Measurements from ENCODE around the gene PABPN1L. TPM values are rescaled to one million over a fixed set of nuclear protein-coding genes. Genes with fewer than 3 reads are reported as not detected.
A peak's percentile ranks its signal among the peaks of the same experiment; 100 is the strongest.

PABPN1L gene
- total RNA-seq, 1 donor from 2014 or later, result 0.67 TPM

GRCh38 chr16:88906020-88906419 is 39.6 kb upstream of the PABPN1L start:
- H3K27me3 Mint-ChIP-seq, result no peaks in the 10 kb centered on the region
- intact Hi-C loops (cut with micrococcal nuclease), result no loop called here
- H3K9me3 Mint-ChIP-seq, result no peaks in the 10 kb centered on the region
- peaks cover 24% of the 10 kb centered on the region for H3K4me1 Mint-ChIP-seq
- ChIA-PET POLR2A (no interaction called here), CTCF (no interaction called here)
- H3K36me3 Mint-ChIP-seq (ENCODE audit: low read depth), result peaks cover 24% of the 10 kb centered on the region
- ATAC-seq (ENCODE audit: low read depth) (no peak), DNase-seq (no peak)
- no peak overlapping the region for H3K4me3 Mint-ChIP-seq
- H3K27ac Mint-ChIP-seq, result no peak overlapping the region
- TF ChIP-seq CTCF (IDR thresholded peaks at IDR 0.05), result no peak

GRCh38 chr16:88905563-88905962 is 39.1 kb upstream of the PABPN1L start:
- Mint-ChIP-seq H3K27me3 (no peaks in the 10 kb centered on the region), H3K27ac (no peak overlapping the region), H3K36me3 (ENCODE audit: low read depth) (peaks cover 24% of the 10 kb centered on the region), H3K4me3 (no peak overlapping the region), H3K9me3 (no peaks in the 10 kb centered on the region), H3K4me1 (peaks cover 22% of the 10 kb centered on the region)
- ATAC-seq (ENCODE audit: low read depth) (peak; percentile 70), DNase-seq (no peak)
- ChIA-PET CTCF (no interaction called here), POLR2A (no interaction called here)
- intact Hi-C loops (cut with micrococcal nuclease), result no loop called here
- no peak for TF ChIP-seq CTCF (IDR thresholded peaks at IDR 0.05)

GRCh38 chr16:88904676-88905365 is 38.4 kb upstream of the PABPN1L start:
- H3K4me3 Mint-ChIP-seq, result no peak overlapping the region
- ChIA-PET POLR2A (no interaction called here), CTCF (no interaction called here)
- no peak for ATAC-seq (ENCODE audit: low read depth)
- peaks cover 23% of the 10 kb centered on the region for H3K36me3 Mint-ChIP-seq (ENCODE audit: low read depth)
- no peaks in the 10 kb centered on the region for H3K9me3 Mint-ChIP-seq
- H3K4me1 Mint-ChIP-seq, result peaks cover 17% of the 10 kb centered on the region
- no peak overlapping the region for H3K27ac Mint-ChIP-seq
- no peak for DNase-seq
- no peak for TF ChIP-seq CTCF (IDR thresholded peaks at IDR 0.05)
- no peaks in the 10 kb centered on the region for H3K27me3 Mint-ChIP-seq
- intact Hi-C loops (cut with micrococcal nuclease), result no loop called here

- H3K9me3 Mint-ChIP-seq, result no peaks in the 10 kb centered on the region
- peaks cover 33% of the 10 kb centered on the region for H3K36me3 Mint-ChIP-seq (ENCODE audit: low read depth)
- H3K4me3 Mint-ChIP-seq, result no peak overlapping the region
- intact Hi-C loops (cut with micrococcal nuclease), result no loop called here
- no peaks in the 10 kb centered on the region for H3K27me3 Mint-ChIP-seq
- POLR2A ChIA-PET, result no interaction called here
- ATAC-seq (ENCODE audit: low read depth) (no peak), DNase-seq (no peak)
- TF ChIP-seq CTCF (IDR thresholded peaks at IDR 0.05), result no peak
- H3K4me1 Mint-ChIP-seq, result peaks cover 16% of the 10 kb centered on the region
- no peak overlapping the region for H3K27ac Mint-ChIP-seq
- CTCF ChIA-PET, result no interaction called here
Observed at GRCh38 chr16:88903267-88903666, 36.8 kb upstream of the PABPN1L start.

- intact Hi-C loops (cut with micrococcal nuclease), result no loop called here
- H3K27ac Mint-ChIP-seq, result no peak overlapping the region
- H3K4me1 Mint-ChIP-seq, result peaks cover 13% of the 10 kb centered on the region
- ATAC-seq (ENCODE audit: low read depth), result no peak
- no peaks in the 10 kb centered on the region for H3K9me3 Mint-ChIP-seq
- ChIA-PET CTCF (no interaction called here), POLR2A (interaction anchor here (0.5 kb wide), 1 partner anchor 615 kb away, joined by 4 read pairs; no protein-coding TSS in a partner anchor)
- DNase-seq, result no peak
- H3K36me3 Mint-ChIP-seq (ENCODE audit: low read depth), result peaks cover 34% of the 10 kb centered on the region
- no peak for TF ChIP-seq CTCF (IDR thresholded peaks at IDR 0.05)
- H3K4me3 Mint-ChIP-seq, result no peak overlapping the region
- H3K27me3 Mint-ChIP-seq, result no peaks in the 10 kb centered on the region
Observed at GRCh38 chr16:88902744-88903143, 36.3 kb upstream of the PABPN1L start.
